Osteoblast (primary cell): Measurements from ENCODE around the gene LRRK2. TPM values are rescaled to one million over a fixed set of nuclear protein-coding genes. Genes with fewer than 3 reads are reported as not detected.

Experiments
- DNase-seq: peaks from one replicate; pipeline ENCODE4 v3.0.0; 2011; ENCODE audit warnings: low spot score, mixed read lengths; ENCODE audit not compliant: insufficient read length; ENCODE audit errors: missing footprints
- H2AFZ ChIP-seq: 2 replicates; pipeline ENCODE4 v1.6.0; 2011; ENCODE audit warnings: mild to moderate bottlenecking, low read length
- H3K27ac ChIP-seq: 2 replicates; pipeline ENCODE4 v1.5.1; 2011; ENCODE audit warnings: mild to moderate bottlenecking, low read depth, low read length, moderate library complexity
- H3K27me3 ChIP-seq: 2 replicates; pipeline ENCODE4 v1.6.0; 2012; ENCODE audit warnings: mild to moderate bottlenecking, control low read depth, inconsistent platforms, low read length, moderate library complexity; ENCODE audit not compliant: insufficient read depth
- H3K36me3 ChIP-seq: 2 replicates; pipeline ENCODE4 v1.5.1; 2011; ENCODE audit warnings: mild to moderate bottlenecking, low read length, control low read depth, moderate library complexity; ENCODE audit not compliant: insufficient read depth
- H3K4me1 ChIP-seq: 2 replicates; pipeline ENCODE4 v1.5.1; 2011; ENCODE audit warnings: mild to moderate bottlenecking, low read length, control low read depth, moderate library complexity; ENCODE audit not compliant: insufficient read depth
- H3K4me2 ChIP-seq: 2 replicates; pipeline ENCODE4 v1.6.0; 2011; ENCODE audit warnings: mild to moderate bottlenecking, low read length; ENCODE audit not compliant: insufficient read depth
- H3K4me3 ChIP-seq: fragments of 200-600 bp; sonication (generic); 3 replicates; pipeline ENCODE4 v1.5.1; 2012; ENCODE audit warnings: mild to moderate bottlenecking, low read length, inconsistent platforms; ENCODE audit not compliant: insufficient read depth
- H3K79me2 ChIP-seq: 2 replicates; pipeline ENCODE4 v1.6.0; 2012; ENCODE audit warnings: mild to moderate bottlenecking, low read length, control low read depth, inconsistent platforms; ENCODE audit not compliant: insufficient read depth
- H3K9me3 ChIP-seq: 2 replicates; pipeline ENCODE4 v1.5.1; 2011; ENCODE audit warnings: low read depth, low read length, control low read depth
- H4K20me1 ChIP-seq: 2 replicates; pipeline ENCODE4 v1.6.0; 2012; ENCODE audit warnings: mild to moderate bottlenecking, low read length, control low read depth; ENCODE audit not compliant: insufficient read depth
- total RNA-seq: library from RNA; depleted of rRNA; stranded (reverse); fragments of >200 nt; gene quantifications from 2 replicates; pipeline ENCODE4 v1.2.3, GENCODE V29; 2012
- TF ChIP-seq, protein P1 (sequence below): IDR thresholded peaks from 2 replicates; pipeline ENCODE4 v1.5.1; 2011; ENCODE audit warnings: mild to moderate bottlenecking, low read depth, low read length, moderate library complexity; ENCODE audit errors: extremely low read depth

LRRK2 gene
- total RNA-seq, 1 donor: 5.1 TPM

DNA sequence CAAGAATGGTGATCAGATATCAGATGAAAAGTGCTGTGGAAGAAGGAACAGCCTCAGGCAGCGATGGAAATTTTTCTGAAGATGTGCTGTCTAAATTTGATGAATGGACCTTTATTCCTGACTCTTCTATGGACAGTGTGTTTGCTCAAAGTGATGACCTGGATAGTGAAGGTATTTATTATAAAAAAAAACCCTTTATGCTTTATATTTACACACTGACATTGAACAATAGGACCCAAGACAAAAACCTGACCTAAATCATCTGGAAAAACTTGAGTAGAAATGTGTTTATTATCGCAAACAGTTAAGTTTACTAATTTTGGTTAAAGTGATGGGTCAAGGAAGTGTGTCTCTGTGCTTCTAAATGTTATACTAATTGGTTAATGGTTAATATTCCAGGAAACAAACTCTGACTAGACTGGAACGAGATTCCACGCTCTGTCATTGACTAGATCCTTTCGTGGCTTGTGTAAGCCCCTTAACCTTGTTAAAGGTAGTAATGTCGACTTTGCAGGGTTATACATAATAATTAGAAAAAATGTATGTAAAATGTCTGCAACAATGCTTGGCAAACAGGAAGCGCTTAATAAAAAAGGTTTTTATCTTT, 62.7 kb downstream of the LRRK2 start:
- Histone ChIP-seq H3K4me1 (no peaks in the 10 kb centered on the region), H3K27ac (no peak overlapping the region), H3K9me3 (no peaks in the 10 kb centered on the region), H2AFZ (no peak overlapping the region), H3K27me3 (no peaks in the 10 kb centered on the region), H3K79me2 (no peaks in the 10 kb centered on the region), H3K4me3 (no peak overlapping the region), H3K4me2 (no peak overlapping the region), H4K20me1 (no peaks in the 10 kb centered on the region), H3K36me3 (no peaks in the 10 kb centered on the region)
- no peak for DNase-seq
- TF ChIP-seq, protein P1, sequence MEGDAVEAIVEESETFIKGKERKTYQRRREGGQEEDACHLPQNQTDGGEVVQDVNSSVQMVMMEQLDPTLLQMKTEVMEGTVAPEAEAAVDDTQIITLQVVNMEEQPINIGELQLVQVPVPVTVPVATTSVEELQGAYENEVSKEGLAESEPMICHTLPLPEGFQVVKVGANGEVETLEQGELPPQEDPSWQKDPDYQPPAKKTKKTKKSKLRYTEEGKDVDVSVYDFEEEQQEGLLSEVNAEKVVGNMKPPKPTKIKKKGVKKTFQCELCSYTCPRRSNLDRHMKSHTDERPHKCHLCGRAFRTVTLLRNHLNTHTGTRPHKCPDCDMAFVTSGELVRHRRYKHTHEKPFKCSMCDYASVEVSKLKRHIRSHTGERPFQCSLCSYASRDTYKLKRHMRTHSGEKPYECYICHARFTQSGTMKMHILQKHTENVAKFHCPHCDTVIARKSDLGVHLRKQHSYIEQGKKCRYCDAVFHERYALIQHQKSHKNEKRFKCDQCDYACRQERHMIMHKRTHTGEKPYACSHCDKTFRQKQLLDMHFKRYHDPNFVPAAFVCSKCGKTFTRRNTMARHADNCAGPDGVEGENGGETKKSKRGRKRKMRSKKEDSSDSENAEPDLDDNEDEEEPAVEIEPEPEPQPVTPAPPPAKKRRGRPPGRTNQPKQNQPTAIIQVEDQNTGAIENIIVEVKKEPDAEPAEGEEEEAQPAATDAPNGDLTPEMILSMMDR: no peak

DNA sequence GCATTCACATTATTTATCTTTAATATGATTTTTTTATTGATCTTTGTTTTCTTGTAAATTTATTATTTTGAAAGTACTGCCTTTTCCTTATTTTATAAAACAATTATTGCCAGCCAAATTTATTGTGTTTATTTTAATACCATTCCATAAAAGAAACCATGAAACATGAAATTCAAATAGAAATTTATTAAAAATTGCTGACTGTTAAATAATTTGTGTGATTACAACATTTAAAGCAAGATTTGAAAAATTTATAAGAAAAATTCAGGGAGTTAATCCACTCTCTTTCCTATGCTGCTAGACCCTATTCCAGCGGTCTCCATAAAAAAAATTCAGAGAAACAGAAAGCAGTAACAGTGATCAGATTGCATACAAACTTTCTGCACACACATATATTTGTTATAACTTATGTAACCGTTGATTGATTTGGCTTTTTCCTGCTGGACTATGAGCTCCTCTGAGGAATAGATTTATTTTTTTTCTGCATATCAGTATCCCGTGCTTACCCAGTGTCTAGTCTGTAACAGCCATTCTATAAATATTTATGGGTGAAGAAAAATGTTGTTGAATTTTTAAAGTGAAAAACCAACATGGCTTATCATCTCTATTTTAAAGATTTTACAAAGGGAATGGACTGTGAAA, 68.1 kb downstream of the LRRK2 start:
- Histone ChIP-seq H3K27me3 (no peaks in the 10 kb centered on the region), H3K36me3 (no peaks in the 10 kb centered on the region), H2AFZ (no peak overlapping the region), H4K20me1 (no peaks in the 10 kb centered on the region), H3K9me3 (no peaks in the 10 kb centered on the region), H3K4me1 (no peaks in the 10 kb centered on the region), H3K27ac (no peak overlapping the region), H3K79me2 (no peaks in the 10 kb centered on the region), H3K4me2 (no peak overlapping the region), H3K4me3 (no peak overlapping the region)
- TF ChIP-seq, protein P1: no peak
- no peak for DNase-seq

DNA sequence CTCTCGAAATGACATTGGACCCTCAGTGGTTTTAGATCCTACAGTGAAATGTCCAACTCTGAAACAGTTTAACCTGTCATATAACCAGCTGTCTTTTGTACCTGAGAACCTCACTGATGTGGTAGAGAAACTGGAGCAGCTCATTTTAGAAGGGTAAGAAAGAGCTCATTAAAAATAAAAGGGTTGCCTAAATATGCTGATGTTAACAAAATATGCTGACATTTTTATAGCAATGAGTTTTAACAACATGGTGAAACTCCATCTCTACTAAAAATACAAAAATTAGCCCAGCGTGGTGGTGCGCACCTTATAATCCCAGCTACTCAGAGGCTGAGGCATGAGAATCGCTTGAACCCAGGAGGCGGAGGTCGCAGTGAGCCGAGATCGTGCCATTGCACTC, 73.5 kb downstream of the LRRK2 start:
- Histone ChIP-seq H3K27ac (no peak overlapping the region), H2AFZ (no peak overlapping the region), H3K27me3 (no peaks in the 10 kb centered on the region), H3K36me3 (no peaks in the 10 kb centered on the region), H3K79me2 (no peaks in the 10 kb centered on the region), H4K20me1 (no peaks in the 10 kb centered on the region), H3K4me2 (no peak overlapping the region), H3K9me3 (no peaks in the 10 kb centered on the region), H3K4me1 (no peaks in the 10 kb centered on the region), H3K4me3 (no peak overlapping the region)
- TF ChIP-seq, protein P1: no peak
- no peak for DNase-seq

DNA sequence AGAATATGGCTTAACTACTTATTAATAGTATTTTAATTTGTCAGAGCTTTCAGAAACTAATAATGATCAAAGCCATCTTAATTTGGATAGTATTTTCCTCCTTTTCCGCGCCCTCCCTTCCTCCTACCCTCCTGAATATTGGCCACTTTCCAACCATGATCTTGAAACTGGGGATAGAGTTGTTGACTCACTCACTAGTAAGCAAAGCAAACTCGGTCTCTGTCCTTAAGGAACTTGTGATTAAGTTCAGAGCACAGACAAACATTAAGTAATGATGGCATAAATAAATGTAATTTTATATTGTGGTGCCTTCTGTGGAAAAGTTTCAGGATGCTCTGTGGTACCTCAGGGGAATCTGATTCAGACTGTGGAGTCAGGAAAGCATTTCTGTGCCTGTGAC, 75.7 kb downstream of the LRRK2 start:
- no peak overlapping the region for H3K4me3 ChIP-seq
- no peak overlapping the region for H3K27ac ChIP-seq
- H4K20me1 ChIP-seq: no peaks in the 10 kb centered on the region
- H3K79me2 ChIP-seq: no peaks in the 10 kb centered on the region
- TF ChIP-seq, protein P1: no peak
- no peaks in the 10 kb centered on the region for H3K4me1 ChIP-seq
- no peaks in the 10 kb centered on the region for H3K9me3 ChIP-seq
- H3K27me3 ChIP-seq: no peaks in the 10 kb centered on the region
- H3K4me2 ChIP-seq: no peak overlapping the region
- no peaks in the 10 kb centered on the region for H3K36me3 ChIP-seq
- DNase-seq: no peak
- no peak overlapping the region for H2AFZ ChIP-seq
